ENCODE results near the gene CGGBP1. TPM values are rescaled to one million over a fixed set of nuclear protein-coding genes. Genes with fewer than 3 reads are reported as not detected.
"Not testable (repeated sequence)": the region's sequence is repeated elsewhere in the genome, so short reads cannot be mapped to it uniquely, and the experiment has no call there.

Gene CGGBP1
- total RNA-seq, 1 experiment from 2014 or later = 113 TPM

- no peak overlapping the region for H3K4me3 ChIP-seq (ENCODE audit: low read depth, low read length, poor library complexity, severe bottlenecking)
- DNase-seq (ENCODE audit: low spot score) = no peak
- peaks cover 1% of the 10 kb centered on the region for H3K4me1 ChIP-seq (ENCODE audit: insufficient read depth, low read length, poor library complexity, severe bottlenecking)
- BruUV-seq (replicated peaks) = no TSS peak
- ChIA-PET CTCF (no interaction called here), POLR2A (ENCODE audit: low non-redundant PET) (no interaction called here)
- H3K27me3 ChIP-seq (replicated peaks; ENCODE audit: insufficient read depth, low read depth, low read length, poor library complexity) = no peaks in the 10 kb centered on the region
- peaks cover 4% of the 10 kb centered on the region for H3K9me3 ChIP-seq (ENCODE audit: low read depth, low read length, poor library complexity, severe bottlenecking)
- H3K27ac ChIP-seq (ENCODE audit: low read depth, low read length, poor library complexity, severe bottlenecking) = no peak overlapping the region
- intact Hi-C loops (cut with micrococcal nuclease; ENCODE audit: unreplicated experiment) = no loop called here
- H3K36me3 ChIP-seq (ENCODE audit: insufficient read depth, low read length, poor library complexity, severe bottlenecking) = no peaks in the 10 kb centered on the region
- TF ChIP-seq EZH2 (IDR thresholded peaks at IDR 0.05; ENCODE audit: borderline replicate concordance, low read depth, low read length, poor library complexity, severe bottlenecking) (no peak), CTCF (conservative IDR thresholded peaks at IDR 0.05; ENCODE audit: low read depth, low read length) (no peak)
Observed at GRCh38 chr3:88019024-88019423, 39.8 kb downstream of the CGGBP1 start.

GRCh38 chr3:88015656-88016055, 43.1 kb downstream of the CGGBP1 start:
- CTCF ChIA-PET; BruUV-seq (replicated peaks); H3K9me3 ChIP-seq (ENCODE audit: low read depth, low read length, poor library complexity, severe bottlenecking); H3K4me1 ChIP-seq (ENCODE audit: insufficient read depth, low read length, poor library complexity, severe bottlenecking); H3K27ac ChIP-seq (ENCODE audit: low read depth, low read length, poor library complexity, severe bottlenecking); POLR2A ChIA-PET (ENCODE audit: low non-redundant PET); H3K36me3 ChIP-seq (ENCODE audit: insufficient read depth, low read length, poor library complexity, severe bottlenecking); intact Hi-C loops (cut with micrococcal nuclease; ENCODE audit: unreplicated experiment); H3K27me3 ChIP-seq (replicated peaks; ENCODE audit: insufficient read depth, low read depth, low read length, poor library complexity); H3K4me3 ChIP-seq (ENCODE audit: low read depth, low read length, poor library complexity, severe bottlenecking); DNase-seq (ENCODE audit: low spot score): not testable (repeated sequence)

- Histone ChIP-seq H3K4me1 (ENCODE audit: insufficient read depth, low read length, poor library complexity, severe bottlenecking) (peaks cover 3% of the 10 kb centered on the region), H3K27me3 (replicated peaks; ENCODE audit: insufficient read depth, low read depth, low read length, poor library complexity) (no peaks in the 10 kb centered on the region), H3K4me3 (ENCODE audit: low read depth, low read length, poor library complexity, severe bottlenecking) (no peak overlapping the region), H3K27ac (ENCODE audit: low read depth, low read length, poor library complexity, severe bottlenecking) (no peak overlapping the region), H3K9me3 (ENCODE audit: low read depth, low read length, poor library complexity, severe bottlenecking) (no peaks in the 10 kb centered on the region), H3K36me3 (ENCODE audit: insufficient read depth, low read length, poor library complexity, severe bottlenecking) (no peaks in the 10 kb centered on the region)
- no peak for DNase-seq (ENCODE audit: low spot score)
- POLR2A ChIA-PET (ENCODE audit: low non-redundant PET) = no interaction called here
- no peak for TF ChIP-seq EZH2 (IDR thresholded peaks at IDR 0.05; ENCODE audit: borderline replicate concordance, low read depth, low read length, poor library complexity, severe bottlenecking)
- TF ChIP-seq CTCF (conservative IDR thresholded peaks at IDR 0.05; ENCODE audit: low read depth, low read length) = no peak
- CTCF ChIA-PET = no interaction called here
- no TSS peak for BruUV-seq (replicated peaks)
- intact Hi-C loops (cut with micrococcal nuclease; ENCODE audit: unreplicated experiment) = loop anchor here (5.0 kb wide), 1 partner anchor 44 kb away; the partner anchor contains the start of genes CGGBP1 and ZNF654
Observed at GRCh38 chr3:88013592-88013991, 45.2 kb downstream of the CGGBP1 start.

- Histone ChIP-seq H3K4me1 (ENCODE audit: insufficient read depth, low read length, poor library complexity, severe bottlenecking) (peaks cover 3% of the 10 kb centered on the region), H3K27me3 (replicated peaks; ENCODE audit: insufficient read depth, low read depth, low read length, poor library complexity) (no peaks in the 10 kb centered on the region), H3K9me3 (ENCODE audit: low read depth, low read length, poor library complexity, severe bottlenecking) (no peaks in the 10 kb centered on the region), H3K36me3 (ENCODE audit: insufficient read depth, low read length, poor library complexity, severe bottlenecking) (no peaks in the 10 kb centered on the region), H3K4me3 (ENCODE audit: low read depth, low read length, poor library complexity, severe bottlenecking) (no peak overlapping the region), H3K27ac (ENCODE audit: low read depth, low read length, poor library complexity, severe bottlenecking) (no peak overlapping the region)
- DNase-seq (ENCODE audit: low spot score) = no peak
- ChIA-PET CTCF (no interaction called here), POLR2A (ENCODE audit: low non-redundant PET) (no interaction called here)
- TF ChIP-seq CTCF (conservative IDR thresholded peaks at IDR 0.05; ENCODE audit: low read depth, low read length) (no peak), EZH2 (IDR thresholded peaks at IDR 0.05; ENCODE audit: borderline replicate concordance, low read depth, low read length, poor library complexity, severe bottlenecking) (no peak)
- intact Hi-C loops (cut with micrococcal nuclease; ENCODE audit: unreplicated experiment) = loop anchor here (5.0 kb wide), 1 partner anchor 46 kb away; the partner anchor contains the start of genes CGGBP1 and ZNF654
- no TSS peak for BruUV-seq (replicated peaks)
Observed at GRCh38 chr3:88010810-88011209, 48.0 kb downstream of the CGGBP1 start.

Data from A673 (cell line).